Tibial nerve (tissue), 4 donors: ENCODE results near the gene NKD2. TPM values are rescaled to one million over a fixed set of nuclear protein-coding genes. Genes with fewer than 3 reads are reported as not detected.

ENCODE experiments used
- DNase-seq, 2 donors: peaks; one replicate each; pipeline ENCODE4 v3.0.0-alpha.2; 2019; ENCODE audit warnings: low spot score in 2 of 2
- H3K27ac ChIP-seq, 4 donors: fragments of 200-600 bp; sonication (generic) in 3 of 4; one replicate each; pipeline ENCODE4 v1.5.1; 2017 to 2019; ENCODE audit warnings: mild to moderate bottlenecking in 1 of 4
- H3K27me3 ChIP-seq, 2 donors: fragments of 200-600 bp; sonication (generic) in 1 of 2; one replicate each; pipeline versions ENCODE4 v1.5.1 to v1.6.0; 2017 to 2019
- H3K36me3 ChIP-seq, 3 donors: fragments of 200-600 bp; sonication (generic); one replicate each; pipeline ENCODE4 v1.5.1; 2018 to 2019
- H3K4me1 ChIP-seq, 4 donors: fragments of 200-600 bp; sonication (generic) in 3 of 4; one replicate each; pipeline ENCODE4 v1.5.1; 2017 to 2019
- H3K4me3 ChIP-seq, 4 donors: fragments of 200-600 bp; sonication (generic) in 3 of 4; one replicate each; pipeline ENCODE4 v1.5.1; 2017 to 2019; ENCODE audit warnings: mild to moderate bottlenecking in 1 of 4, moderate library complexity in 1 of 4
- H3K9me3 ChIP-seq, 4 donors: fragments of 200-600 bp; sonication (generic) in 3 of 4; one replicate each; pipeline ENCODE4 v1.5.1; 2017 to 2019
- CTCF ChIP-seq, 5 experiments: fragments of 200-600 bp in 3 of 5; fragments of 450-650 bp in 2 of 5; sonication (generic) in 3 of 5; IDR thresholded peaks; one replicate each; pipeline ENCODE4 v1.5.1; 2016 to 2019; ENCODE audit warnings: antibody characterized with exemption in 5 of 5, mild to moderate bottlenecking in 3 of 5, moderate library complexity in 2 of 5
- EP300 ChIP-seq, 2 donors: sonication (generic); formaldehyde crosslinking; IDR thresholded peaks; one replicate each; pipeline ENCODE4 v1.6.1; 2017; ENCODE audit warnings: antibody characterized with exemption in 2 of 2, mild to moderate bottlenecking in 1 of 2
- POLR2A ChIP-seq, 2 donors: fragments of 450-650 bp; IDR thresholded peaks; one replicate each; pipeline ENCODE4 v1.6.1; 2017; ENCODE audit warnings: antibody characterized with exemption in 2 of 2, mild to moderate bottlenecking in 2 of 2, moderate library complexity in 2 of 2
- WGBS, 2 donors: methylation state at CpG; one replicate each; pipeline ENCODE4 v1.1.5; 2018; 5-methylcytosine and 5-hydroxymethylcytosine counted together
- total RNA-seq, 4 donors: library from RNA; depleted of rRNA; stranded (reverse); fragments of >200 nt; gene quantifications; one replicate each; pipeline ENCODE4 v1.1.0, GENCODE V29; 2016

The NKD2 gene
- total RNA-seq, 4 donors from 2014 or later: 0.60 to 4.7 TPM; not detected in 2

DNA sequence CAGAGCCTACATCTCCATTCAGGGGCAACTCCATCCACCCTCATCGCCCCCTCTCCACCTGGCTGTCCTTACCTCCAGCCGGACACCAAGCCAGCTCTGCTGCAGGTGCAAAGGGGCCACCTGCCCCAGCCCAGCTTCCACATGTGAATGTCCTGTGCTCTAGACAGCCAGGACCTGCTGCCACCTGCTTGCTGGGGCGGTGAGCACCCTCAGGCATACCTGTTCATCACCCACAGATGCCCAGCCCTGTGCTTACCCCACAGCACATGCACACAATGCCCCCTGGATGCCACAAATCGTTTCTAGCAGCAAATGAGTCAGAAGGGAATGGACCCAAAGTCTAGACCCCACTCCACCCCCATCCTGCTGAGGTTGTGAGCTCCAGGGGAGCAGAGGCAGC is 13.3 kb upstream of the NKD2 start:
- Histone ChIP-seq H3K4me3 (no peak overlapping the region), H3K27ac (no peak overlapping the region), H3K36me3 (no peaks in the 10 kb centered on the region), H3K9me3 (no peaks in the 10 kb centered on the region), H3K27me3 (no peaks in the 10 kb centered on the region), H3K4me1 (peaks cover 0 to 49% (median 7%) of the 10 kb centered on the region in 4 donors)
- 85 to 88% methylated on average over 4 of the region's 4 CpGs for WGBS, 2 donors
- TF ChIP-seq POLR2A (IDR thresholded peaks at IDR 0.05): no peak
- no peak for TF ChIP-seq CTCF (IDR thresholded peaks at IDR 0.05)
- no peak for TF ChIP-seq EP300 (IDR thresholded peaks at IDR 0.05)
- DNase-seq: no peak

- peaks cover 0 to 34% (median 4%) of the 10 kb centered on the region in 4 donors for H3K4me1 ChIP-seq
- WGBS, 2 donors: 23 to 28% methylated on average over 4 of the region's 4 CpGs
- no peaks in the 10 kb centered on the region for H3K27me3 ChIP-seq
- peak in 1 of 2 donors; percentile 3 for DNase-seq
- TF ChIP-seq POLR2A (IDR thresholded peaks at IDR 0.05) (no peak), CTCF (IDR thresholded peaks at IDR 0.05) (no peak), EP300 (IDR thresholded peaks at IDR 0.05) (no peak)
- no peaks in the 10 kb centered on the region for H3K36me3 ChIP-seq
- no peak overlapping the region for H3K4me3 ChIP-seq
- H3K9me3 ChIP-seq: no peaks in the 10 kb centered on the region
- H3K27ac ChIP-seq: peak overlapping the region in 1 of 4 donors; percentile 46
These were observed 11.6 kb upstream of the NKD2 start for GRCh38 chr5:997001-997474.

GRCh38 chr5:997711-998110 is 10.9 kb upstream of the NKD2 start:
- Histone ChIP-seq H3K4me3 (no peak overlapping the region), H3K9me3 (no peaks in the 10 kb centered on the region), H3K4me1 (peaks cover 0 to 28% (median 4%) of the 10 kb centered on the region in 4 donors), H3K27ac (no peak overlapping the region), H3K36me3 (no peaks in the 10 kb centered on the region), H3K27me3 (no peaks in the 10 kb centered on the region)
- TF ChIP-seq CTCF (IDR thresholded peaks at IDR 0.05): no peak
- TF ChIP-seq EP300 (IDR thresholded peaks at IDR 0.05): no peak
- TF ChIP-seq POLR2A (IDR thresholded peaks at IDR 0.05): no peak
- peak in 1 of 2 donors; percentile 9 for DNase-seq
- WGBS, 2 donors: 87 to 92% methylated on average over 6 of the region's 6 CpGs

DNA sequence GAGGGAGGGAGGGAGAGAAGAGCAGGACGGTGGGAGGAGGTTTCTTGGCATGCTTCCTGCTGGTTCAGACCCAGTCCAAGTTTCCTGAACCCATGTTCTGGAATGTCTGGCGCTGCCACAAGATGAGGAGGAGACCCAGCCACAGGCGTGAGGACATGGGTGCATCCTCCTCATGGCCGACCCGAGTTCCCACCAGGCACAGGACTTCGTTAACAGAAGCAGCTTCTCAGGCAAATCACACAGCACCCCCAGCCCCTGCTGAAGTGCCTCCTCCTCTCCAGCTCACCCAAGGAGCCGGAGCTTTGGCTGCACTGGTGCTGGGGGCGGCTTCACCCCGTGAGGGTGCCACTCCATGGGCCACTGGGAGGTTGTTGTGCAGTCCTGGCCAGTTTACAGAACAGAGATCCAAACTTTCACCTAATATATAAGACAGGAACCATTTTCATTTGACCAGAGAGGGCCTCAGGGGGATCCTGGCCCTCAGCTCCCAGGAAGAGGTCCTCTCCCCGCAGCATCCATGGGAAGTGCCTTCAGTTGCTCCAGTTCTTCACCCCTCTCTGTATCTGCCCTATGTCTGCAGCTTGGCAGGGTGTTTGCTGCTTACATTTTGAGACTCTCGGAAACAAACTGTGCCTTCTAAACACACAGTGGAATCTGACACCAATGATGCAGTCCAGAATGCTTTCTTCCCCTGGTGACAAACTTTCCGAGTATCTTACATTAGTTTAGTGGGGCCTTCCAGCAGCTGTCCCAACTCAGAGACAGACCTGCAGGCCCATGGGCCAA is 10.2 kb upstream of the NKD2 start:
- no peaks in the 10 kb centered on the region for H3K36me3 ChIP-seq
- H3K4me1 ChIP-seq: peaks cover 0 to 24% (median 4%) of the 10 kb centered on the region in 4 donors
- WGBS, 2 donors: 76 to 78% methylated on average over 10 to 11 of the region's 12 CpGs
- H3K9me3 ChIP-seq: no peaks in the 10 kb centered on the region
- no peaks in the 10 kb centered on the region for H3K27me3 ChIP-seq
- H3K4me3 ChIP-seq: no peak overlapping the region
- no peak overlapping the region for H3K27ac ChIP-seq
- TF ChIP-seq POLR2A (IDR thresholded peaks at IDR 0.05) (no peak), EP300 (IDR thresholded peaks at IDR 0.05) (no peak), CTCF (IDR thresholded peaks at IDR 0.05) (no peak)
- peak in 1 of 2 donors; percentile 8 for DNase-seq

GRCh38 chr5:999032-999501 is 9.5 kb upstream of the NKD2 start:
- WGBS, 2 donors: 83 to 88% methylated on average over 5 to 6 of the region's 6 CpGs

More at GRCh38 chr5:999032-999501, 9.5 kb upstream of the NKD2 start:
- TF ChIP-seq CTCF (IDR thresholded peaks at IDR 0.05) (no peak), POLR2A (IDR thresholded peaks at IDR 0.05) (no peak), EP300 (IDR thresholded peaks at IDR 0.05) (no peak)
- Histone ChIP-seq H3K27ac (no peak overlapping the region), H3K9me3 (no peaks in the 10 kb centered on the region), H3K36me3 (no peaks in the 10 kb centered on the region), H3K4me3 (no peak overlapping the region), H3K27me3 (no peaks in the 10 kb centered on the region), H3K4me1 (peaks cover 0 to 25% (median 6%) of the 10 kb centered on the region in 4 donors)
- peak in 1 of 2 donors; percentile 3 for DNase-seq
